ENCODE results near the gene STAT1.

The STAT1 gene

GRCh38 chr2:191031256-191031655 is 17.3 kb upstream of the STAT1 start:
- no peak for DNase-seq

GRCh38 chr2:191030521-191031154 is 16.7 kb upstream of the STAT1 start:
- peak in 2 of 5 experiments; percentile 36 to 75 for DNase-seq

- peak in 1 of 5 experiments; percentile 63 for DNase-seq
Measured at GRCh38 chr2:191029280-191029950, 15.4 kb upstream of the STAT1 start.

- DNase-seq, result no peak
Measured at GRCh38 chr2:191026377-191026776, 12.4 kb upstream of the STAT1 start.

- no peak for DNase-seq
Measured at GRCh38 chr2:191025135-191025534, 11.2 kb upstream of the STAT1 start.

- DNase-seq, result peak in 2 of 5 experiments; percentile 40 to 83
Measured at GRCh38 chr2:191023235-191023679, 9.3 kb upstream of the STAT1 start.

GRCh38 chr2:191020742-191021381 is 6.9 kb upstream of the STAT1 start:
- peak in 1 of 5 experiments; percentile 54 for DNase-seq

- DNase-seq, result peak; percentile 85 to 97 (median 87)
Measured at GRCh38 chr2:191020221-191020741, 6.3 kb upstream of the STAT1 start.

- DNase-seq, result no peak
Measured at GRCh38 chr2:191019376-191019775, 5.4 kb upstream of the STAT1 start.

GRCh38 chr2:191018643-191019119 is 4.7 kb upstream of the STAT1 start:
- peak in 1 of 5 experiments; percentile 48 for DNase-seq

- DNase-seq, result no peak
Measured at GRCh38 chr2:191018048-191018447, 4.1 kb upstream of the STAT1 start.

GRCh38 chr2:191015831-191016230 is 1.9 kb upstream of the STAT1 start:
- no peak for DNase-seq

GRCh38 chr2:191015239-191015638 is 1.3 kb upstream of the STAT1 start:
- no peak for DNase-seq

GRCh38 chr2:191014653-191015020 is 666 bp upstream of the STAT1 start:
- DNase-seq, result no peak

GRCh38 chr2:191013682-191013931 is 364 bp downstream of the STAT1 start:
- peak in 1 of 5 experiments; percentile 34 for DNase-seq

GRCh38 chr2:191012845-191013681 is 908 bp downstream of the STAT1 start:
- peak in 1 of 5 experiments; percentile 50 for DNase-seq

- DNase-seq, result no peak
Measured at GRCh38 chr2:191012346-191012745, 1.6 kb downstream of the STAT1 start.

GRCh38 chr2:191010887-191011885 is 2.8 kb downstream of the STAT1 start:
- no peak for DNase-seq

GRCh38 chr2:191009541-191010374 is 4.2 kb downstream of the STAT1 start:
- DNase-seq, result no peak

- DNase-seq, result no peak
Measured at GRCh38 chr2:191008286-191008685, 5.7 kb downstream of the STAT1 start.

Measured in T-helper 2 cell (primary cell).